SU-DHL-6 (cell line): ENCODE data around the gene BCL2L15.

Experiments
- H2AFZ ChIP-seq: fragments of 200-600 bp; sonication (generic); 2 replicates; pipeline ENCODE4 v1.6.1; 2014; ENCODE audit warnings: low read depth, mild to moderate bottlenecking, moderate library complexity, mixed read lengths, antibody characterized with exemption, low read length; ENCODE audit not compliant: severe bottlenecking
- H3F3A ChIP-seq: fragments of 200-600 bp; shearing (Covaris generic); 2 replicates; pipeline ENCODE4 v1.6.0; 2016; ENCODE audit warnings: antibody characterized with exemption, mild to moderate bottlenecking; ENCODE audit not compliant: insufficient read depth
- H3K27ac ChIP-seq: fragments of 200-600 bp; sonication (generic); 2 replicates; pipeline ENCODE4 v1.5.1; 2016; ENCODE audit warnings: low read depth, mild to moderate bottlenecking, low read length, moderate library complexity, mixed read lengths
- H3K27me3 ChIP-seq: fragments of 200-600 bp; sonication (generic), shearing (Covaris generic); 2 replicates; pipeline ENCODE4 v1.6.0; 2014; ENCODE audit warnings: mild to moderate bottlenecking, low read length
- H3K36me3 ChIP-seq: fragments of 200-600 bp; sonication (generic); 2 replicates; pipeline ENCODE4 v1.6.1; 2014; ENCODE audit warnings: mild to moderate bottlenecking, low read length, mixed read lengths
- H3K4me2 ChIP-seq: fragments of 300-600, 200-600 bp; shearing (Covaris generic), sonication (generic); 2 replicates; pipeline ENCODE4 v1.6.0; 2014; ENCODE audit warnings: low read length, low read depth, mild to moderate bottlenecking; ENCODE audit not compliant: poor library complexity, severe bottlenecking
- H3K4me3 ChIP-seq: fragments of 200-600 bp; sonication (generic); 2 replicates; pipeline ENCODE4 v1.5.1; 2014; ENCODE audit warnings: antibody characterized with exemption, low read length, mild to moderate bottlenecking, mixed read lengths; ENCODE audit not compliant: insufficient read depth, poor library complexity, severe bottlenecking
- H3K79me2 ChIP-seq: fragments of 200-600 bp; sonication (generic); 2 replicates; pipeline ENCODE4 v1.6.1; 2014; ENCODE audit warnings: mild to moderate bottlenecking, low read length, moderate library complexity; ENCODE audit not compliant: insufficient read depth
- H3K9ac ChIP-seq: fragments of 200-600 bp; sonication (generic); 2 replicates; pipeline ENCODE4 v1.7.0; 2014; ENCODE audit warnings: mild to moderate bottlenecking, low read length
- H3K9me2 ChIP-seq: fragments of 200-600 bp; sonication (generic); replicated peaks from 2 replicates; pipeline ENCODE4 v1.6.1; 2014; ENCODE audit warnings: low read length; ENCODE audit not compliant: insufficient read depth
- H3K9me3 ChIP-seq: fragments of 200-600 bp; sonication (generic); 2 replicates; pipeline ENCODE4 v1.6.1; 2014; ENCODE audit warnings: low read length, mixed read lengths; ENCODE audit not compliant: insufficient read depth
- H4K20me1 ChIP-seq: fragments of 200-600 bp; sonication (generic); 2 replicates; pipeline ENCODE4 v1.6.1; 2014; ENCODE audit warnings: low read depth, mild to moderate bottlenecking, antibody characterized with exemption, low read length, moderate library complexity, mixed read lengths
- CTCF ChIP-seq: fragments of 200-600 bp; sonication (generic); IDR thresholded peaks from one replicate; pipeline ENCODE4 v1.5.1; 2017; ENCODE audit warnings: antibody characterized with exemption, mild to moderate bottlenecking, low read length, moderate library complexity; ENCODE audit not compliant: insufficient read depth, poor library complexity, severe bottlenecking
- EZH2phosphoT487 ChIP-seq: fragments of 200-600 bp; sonication (generic), shearing (Covaris generic); conservative IDR thresholded peaks from 2 replicates; pipeline ENCODE4 v1.6.1; 2018; ENCODE audit warnings: mild to moderate bottlenecking, antibody characterized with exemption, low read length, moderate library complexity, mixed read lengths

Gene BCL2L15

GRCh38 chr1:113931451-113931851, 44.1 kb upstream of the BCL2L15 start:
- no peak for TF ChIP-seq CTCF
- no peak for TF ChIP-seq EZH2phosphoT487
- H3K27ac ChIP-seq = peak overlapping the region; percentile 44
- H3K9me3 ChIP-seq = no peaks in the 10 kb centered on the region
- H3K79me2 ChIP-seq = peaks cover 68% of the 10 kb centered on the region
- no peaks in the 10 kb centered on the region for H3K27me3 ChIP-seq
- H3K9ac ChIP-seq = peak overlapping the region; percentile 68; the same call in 1 of the 2 replicates
- H4K20me1 ChIP-seq = peaks cover 4% of the 10 kb centered on the region; the same call in 1 of the 2 replicates
- no peaks in the 10 kb centered on the region for H3K9me2 ChIP-seq
- peaks cover 7% of the 10 kb centered on the region; the same call in 1 of the 2 replicates for H3F3A ChIP-seq
- H2AFZ ChIP-seq = no peak overlapping the region
- H3K4me3 ChIP-seq = peak overlapping the region; percentile 81
- peak overlapping the region; percentile 62 for H3K4me2 ChIP-seq
- H3K36me3 ChIP-seq = no peaks in the 10 kb centered on the region

GRCh38 chr1:113930499-113931161, 43.2 kb upstream of the BCL2L15 start:
- TF ChIP-seq CTCF (no peak), EZH2phosphoT487 (no peak)
- Histone ChIP-seq H3K9ac (peak overlapping the region; percentile 68), H3K4me2 (peak overlapping the region; percentile 62), H3K36me3 (no peaks in the 10 kb centered on the region), H3K27me3 (no peaks in the 10 kb centered on the region), H3K79me2 (peaks cover 60% of the 10 kb centered on the region), H3F3A (peaks cover 7% of the 10 kb centered on the region), H3K9me3 (no peaks in the 10 kb centered on the region), H3K4me3 (peak overlapping the region; percentile 81), H2AFZ (peak overlapping the region; percentile 25), H4K20me1 (peaks cover 4% of the 10 kb centered on the region; the same call in 1 of the 2 replicates), H3K27ac (peak overlapping the region; percentile 56), H3K9me2 (no peaks in the 10 kb centered on the region)

GRCh38 chr1:113929750-113930498, 42.5 kb upstream of the BCL2L15 start:
- Histone ChIP-seq H4K20me1 (peaks cover 4% of the 10 kb centered on the region; the same call in 1 of the 2 replicates), H3K79me2 (peaks cover 52% of the 10 kb centered on the region), H3K9me3 (no peaks in the 10 kb centered on the region), H3F3A (peaks cover 7% of the 10 kb centered on the region; the same call in 1 of the 2 replicates), H3K27me3 (no peaks in the 10 kb centered on the region), H3K9me2 (no peaks in the 10 kb centered on the region), H3K36me3 (no peaks in the 10 kb centered on the region), H2AFZ (peak overlapping the region; percentile 25), H3K4me2 (peak overlapping the region; percentile 62), H3K27ac (peak overlapping the region; percentile 56), H3K9ac (peak overlapping the region; percentile 68), H3K4me3 (peak overlapping the region; percentile 81)
- TF ChIP-seq EZH2phosphoT487 = no peak
- TF ChIP-seq CTCF = no peak
